GM12878 (cell line): ENCODE data around the gene PHEX. TPM values are rescaled to one million over a fixed set of nuclear protein-coding genes. Genes with fewer than 3 reads are reported as not detected.

Experiments
- BCLAF1 ChIP-seq: fragments of 450-650 bp; IDR thresholded peaks from 2 replicates; pipeline ENCODE4 v1.6.1; 2017; ENCODE audit warnings: antibody characterized with exemption, mild to moderate bottlenecking, moderate library complexity
- EGR1 ChIP-seq, 2 experiments: IDR thresholded peaks; 1 replicate in 1 of 2; 2 replicates in 1 of 2; pipeline ENCODE4 v1.6.1; 2011 to 2012; ENCODE audit warnings: low read depth in 2 of 2, low read length in 2 of 2, borderline replicate concordance in 1 of 2, mild to moderate bottlenecking in 1 of 2, moderate library complexity in 1 of 2
- ELK1 ChIP-seq: IDR thresholded peaks from 2 replicates; pipeline ENCODE4 v1.6.1; 2012; ENCODE audit warnings: low read depth, low read length, improper control_type of control experiment
- FOXK2 ChIP-seq: fragments of 450-650 bp; IDR thresholded peaks from 2 replicates; pipeline ENCODE4 v1.6.1; 2017; ENCODE audit warnings: mild to moderate bottlenecking, moderate library complexity
- FOXM1 ChIP-seq: IDR thresholded peaks from 2 replicates; pipeline ENCODE4 v1.6.1; 2012; ENCODE audit warnings: low read depth, mild to moderate bottlenecking, inconsistent platforms, low read length, moderate library complexity
- HDAC2 ChIP-seq: fragments of 200-600 bp; sonication (generic); IDR thresholded peaks from 2 replicates; pipeline ENCODE4 v1.6.1; 2017
- HDAC6 ChIP-seq: fragments of 200-600 bp; sonication (generic); IDR thresholded peaks from one replicate; pipeline ENCODE4 v1.8.0; 2017; ENCODE audit warnings: antibody characterized with exemption; ENCODE audit not compliant: unreplicated experiment
- IKZF1 ChIP-seq: fragments of 450-650 bp; conservative IDR thresholded peaks from 2 replicates; pipeline ENCODE4 v1.6.1; 2017; ENCODE audit warnings: antibody characterized with exemption, mild to moderate bottlenecking
- LARP7 ChIP-seq: fragments of 450-650 bp; IDR thresholded peaks from 2 replicates; pipeline ENCODE4 v1.6.1; 2017; ENCODE audit warnings: mild to moderate bottlenecking
- MYC ChIP-seq: IDR thresholded peaks from 2 replicates; pipeline ENCODE4 v1.6.1; 2011; ENCODE audit warnings: mild to moderate bottlenecking, low read length, moderate library complexity, inconsistent platforms; ENCODE audit not compliant: insufficient read depth, insufficient replicate concordance, insufficient read length, severe bottlenecking
- PKNOX1 ChIP-seq: fragments of 450-650 bp; IDR thresholded peaks from 2 replicates; pipeline ENCODE4 v1.6.1; 2016; ENCODE audit warnings: mild to moderate bottlenecking
- REST ChIP-seq: IDR thresholded peaks from 2 replicates; pipeline ENCODE4 v1.6.1; 2012; ENCODE audit warnings: mild to moderate bottlenecking, low read depth, low read length
- SREBF2 ChIP-seq: IDR thresholded peaks from 2 replicates; pipeline ENCODE4 v1.6.1; 2012; ENCODE audit warnings: mild to moderate bottlenecking, low read length
- USF1 ChIP-seq: IDR thresholded peaks from 2 replicates; pipeline ENCODE4 v1.6.1; 2011; ENCODE audit warnings: borderline replicate concordance, low read depth, mild to moderate bottlenecking, moderate library complexity, mixed read lengths, low read length; ENCODE audit not compliant: insufficient read depth; ENCODE audit errors: extremely low read length
- USF2 ChIP-seq: IDR thresholded peaks from 2 replicates; pipeline ENCODE4 v1.6.1; 2011; ENCODE audit warnings: low read depth, low read length, improper control_type of control experiment, borderline replicate concordance
- ZBTB4 ChIP-seq: fragments of 450-650 bp; formaldehyde crosslinking; IDR thresholded peaks from 2 replicates; pipeline ENCODE4 v1.4.0; 2022; ENCODE audit warnings: mild to moderate bottlenecking, moderate library complexity
- polyA plus RNA-seq, 11 experiments: library from polyadenylated mRNA; depleted of rRNA in 4 of 11; unstranded in 6 of 11; stranded (reverse) in 5 of 11; fragments of >200 nt; fragmentation: Nextera tagmentation in 4 of 11; fragmentation: Illumina TruSeq in 1 of 11; extraction: Ambion mirVana in 4 of 11; extraction: Trizol in 1 of 11; gene quantifications; 1 replicate in 1 of 11; 2 replicates in 10 of 11; pipeline versions ENCODE4 v1.2.1 to v1.2.3, GENCODE V29; 2011 to 2016; ENCODE audit warnings: inconsistent platforms in 2 of 11, missing spikeins in 2 of 11, low read depth in 1 of 11
- total RNA-seq, 4 experiments: library from RNA; depleted of rRNA in 3 of 4; stranded (reverse); fragments of >200 nt in 3 of 4; fragmentation: Illumina TruSeq in 1 of 4; extraction: Trizol in 1 of 4; gene quantifications; 2 replicates each; pipeline versions ENCODE4 v1.2.1 to v1.2.3, GENCODE V29; 2013 to 2021

PHEX gene
- total and polyA plus RNA-seq, 10 of the 15 experiments (the other 5 are each of a cell fraction or from before 2014, with no cell fraction given), result 0.12 to 97.2 (median 0.55) TPM

- TF ChIP-seq REST (no peak), PKNOX1 (no peak), LARP7 (no peak), BCLAF1 (no peak), IKZF1 (peak; percentile 32; the same call in 1 of the 2 replicates), ZBTB4 (CRISPR knock-in tag) (no peak), USF1 (no peak), MYC (no peak), HDAC2 (no peak), SREBF2 (no peak), ELK1 (no peak), USF2 (no peak), FOXM1 (no peak), FOXK2 (no peak), HDAC6 (no peak), EGR1 (IDR thresholded peaks at IDR 0.05; ENCODE audit: borderline replicate concordance in 1 of 2, low read depth in 2 of 2, low read length in 2 of 2) (no peak)
Measured at GRCh38 chrX:21993265-21993664, 38.9 kb upstream of the PHEX start (continued).
